Cardiac fibroblast (primary cell): Measurements from ENCODE around the gene NOTUM.

Source experiments
- DNase-seq, 2 donors: peaks; one replicate each; pipeline versions ENCODE4 v3.0.0 to v3.0.0-alpha.2; 2010; ENCODE audit warnings: low read depth in 2 of 2
- H3K4me3 ChIP-seq, 2 donors: replicated peaks in 1 of 2; 1 replicate in 1 of 2; 2 replicates in 1 of 2; pipeline ENCODE4 v1.5.1; 2011; ENCODE audit warnings: low read depth in 2 of 2, low read length in 2 of 2, mild to moderate bottlenecking in 2 of 2, moderate library complexity in 1 of 2
- TF ChIP-seq, protein P1 (sequence below): IDR thresholded peaks from one replicate; pipeline ENCODE4 v1.5.1; 2011; ENCODE audit warnings: low read depth, mild to moderate bottlenecking, low read length, inconsistent platforms

NOTUM gene

DNA sequence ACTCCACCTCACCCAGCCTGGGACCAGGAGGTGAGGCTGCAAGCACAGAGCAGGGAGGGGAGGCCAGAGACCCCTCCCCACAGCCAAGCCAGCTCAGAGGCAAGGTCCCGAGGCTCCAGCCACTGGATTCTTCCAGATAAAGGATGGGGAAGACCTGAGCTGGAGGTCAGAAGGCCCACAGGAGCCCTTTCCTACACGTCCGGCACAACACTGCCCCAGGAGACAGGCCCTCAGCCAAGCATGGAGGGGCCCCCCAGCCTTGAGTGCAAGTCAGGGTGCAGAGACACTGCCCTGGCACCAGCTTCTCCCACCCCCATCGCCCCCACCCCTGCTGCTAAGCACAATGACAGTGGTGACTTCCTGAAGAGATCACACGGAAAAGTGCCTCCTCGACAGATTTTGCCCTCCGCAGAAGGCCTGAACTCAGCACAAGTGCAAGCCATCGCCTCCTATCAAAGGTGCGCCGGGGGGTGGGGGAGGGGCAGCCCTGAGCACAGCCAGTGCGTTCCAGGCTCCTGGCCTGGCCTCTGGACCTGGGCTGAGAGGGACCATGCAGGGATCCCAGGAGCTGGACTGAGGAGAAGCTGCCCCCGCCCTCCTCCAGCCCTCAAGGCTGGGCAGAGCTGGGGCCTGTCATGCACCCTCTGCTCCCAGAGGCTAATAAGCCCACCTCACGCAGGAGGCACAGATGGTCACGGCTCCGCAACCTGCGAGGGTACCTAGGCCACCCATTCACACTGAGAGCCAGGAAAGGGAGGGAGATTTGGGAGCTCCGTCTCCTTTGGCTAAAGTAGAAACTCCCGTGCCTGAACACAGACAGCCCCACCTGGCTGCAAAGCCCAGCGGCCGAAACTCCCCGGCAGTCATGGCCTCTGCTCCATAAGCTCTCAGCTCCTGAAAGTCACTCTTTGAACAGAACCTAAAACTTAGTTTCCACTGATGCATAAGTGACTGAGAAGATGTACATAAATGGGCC, 36.1 kb downstream of the NOTUM start:
- H3K4me3 ChIP-seq: no peak overlapping the region
- DNase-seq: no peak
- TF ChIP-seq, protein P1, sequence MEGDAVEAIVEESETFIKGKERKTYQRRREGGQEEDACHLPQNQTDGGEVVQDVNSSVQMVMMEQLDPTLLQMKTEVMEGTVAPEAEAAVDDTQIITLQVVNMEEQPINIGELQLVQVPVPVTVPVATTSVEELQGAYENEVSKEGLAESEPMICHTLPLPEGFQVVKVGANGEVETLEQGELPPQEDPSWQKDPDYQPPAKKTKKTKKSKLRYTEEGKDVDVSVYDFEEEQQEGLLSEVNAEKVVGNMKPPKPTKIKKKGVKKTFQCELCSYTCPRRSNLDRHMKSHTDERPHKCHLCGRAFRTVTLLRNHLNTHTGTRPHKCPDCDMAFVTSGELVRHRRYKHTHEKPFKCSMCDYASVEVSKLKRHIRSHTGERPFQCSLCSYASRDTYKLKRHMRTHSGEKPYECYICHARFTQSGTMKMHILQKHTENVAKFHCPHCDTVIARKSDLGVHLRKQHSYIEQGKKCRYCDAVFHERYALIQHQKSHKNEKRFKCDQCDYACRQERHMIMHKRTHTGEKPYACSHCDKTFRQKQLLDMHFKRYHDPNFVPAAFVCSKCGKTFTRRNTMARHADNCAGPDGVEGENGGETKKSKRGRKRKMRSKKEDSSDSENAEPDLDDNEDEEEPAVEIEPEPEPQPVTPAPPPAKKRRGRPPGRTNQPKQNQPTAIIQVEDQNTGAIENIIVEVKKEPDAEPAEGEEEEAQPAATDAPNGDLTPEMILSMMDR: no peak

DNA sequence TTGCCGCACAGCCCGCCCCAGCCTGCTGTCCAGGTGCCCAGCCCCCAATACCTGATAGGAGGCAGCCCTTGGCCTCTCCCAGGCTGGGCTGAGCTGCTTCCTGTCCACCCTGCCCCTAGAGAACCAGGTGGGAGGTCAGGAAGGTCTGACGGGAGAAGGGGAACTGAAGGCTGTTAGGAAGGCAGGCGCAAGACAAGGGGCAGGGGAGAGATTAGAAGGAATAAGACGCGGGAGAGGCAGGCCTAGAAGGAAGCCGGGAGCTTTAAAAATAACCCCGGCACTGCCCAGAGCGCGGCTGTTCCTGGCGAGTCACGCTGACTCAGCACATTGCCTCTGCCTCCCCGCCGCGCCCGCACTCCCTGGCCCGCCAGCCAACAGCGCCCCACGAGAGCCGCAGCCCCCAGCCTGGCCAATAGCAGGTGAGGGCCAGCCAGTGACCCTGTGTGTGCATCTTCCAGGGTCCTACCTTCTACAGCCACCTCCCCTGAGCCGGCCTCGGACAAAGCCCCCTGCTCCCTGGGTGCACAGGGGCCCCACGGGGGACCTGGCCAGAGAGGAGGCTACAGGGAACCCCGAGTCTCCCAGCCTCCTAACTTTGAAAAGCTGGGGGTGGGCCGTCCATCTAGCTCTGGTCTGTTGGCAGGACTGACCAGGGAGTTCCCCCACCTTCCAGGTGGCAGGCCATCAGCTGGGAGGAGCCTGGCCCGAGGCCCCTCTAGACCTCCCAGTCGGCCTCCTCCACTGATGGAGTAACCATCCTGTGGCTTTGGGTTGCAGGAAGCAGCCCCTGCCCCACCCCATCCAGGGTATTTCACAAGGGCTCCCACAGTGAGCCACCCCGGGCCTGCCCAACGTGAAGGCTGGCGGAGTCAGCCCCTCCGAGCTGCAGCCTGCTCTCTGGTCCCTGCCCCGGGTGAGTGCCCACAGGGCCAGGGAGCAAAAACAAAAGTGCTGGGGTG, 37.4 kb downstream of the NOTUM start:
- TF ChIP-seq, protein P1: no peak
- peak; percentile 80 to 87 for DNase-seq
- H3K4me3 ChIP-seq: peak overlapping the region; percentile 34 to 48

DNA sequence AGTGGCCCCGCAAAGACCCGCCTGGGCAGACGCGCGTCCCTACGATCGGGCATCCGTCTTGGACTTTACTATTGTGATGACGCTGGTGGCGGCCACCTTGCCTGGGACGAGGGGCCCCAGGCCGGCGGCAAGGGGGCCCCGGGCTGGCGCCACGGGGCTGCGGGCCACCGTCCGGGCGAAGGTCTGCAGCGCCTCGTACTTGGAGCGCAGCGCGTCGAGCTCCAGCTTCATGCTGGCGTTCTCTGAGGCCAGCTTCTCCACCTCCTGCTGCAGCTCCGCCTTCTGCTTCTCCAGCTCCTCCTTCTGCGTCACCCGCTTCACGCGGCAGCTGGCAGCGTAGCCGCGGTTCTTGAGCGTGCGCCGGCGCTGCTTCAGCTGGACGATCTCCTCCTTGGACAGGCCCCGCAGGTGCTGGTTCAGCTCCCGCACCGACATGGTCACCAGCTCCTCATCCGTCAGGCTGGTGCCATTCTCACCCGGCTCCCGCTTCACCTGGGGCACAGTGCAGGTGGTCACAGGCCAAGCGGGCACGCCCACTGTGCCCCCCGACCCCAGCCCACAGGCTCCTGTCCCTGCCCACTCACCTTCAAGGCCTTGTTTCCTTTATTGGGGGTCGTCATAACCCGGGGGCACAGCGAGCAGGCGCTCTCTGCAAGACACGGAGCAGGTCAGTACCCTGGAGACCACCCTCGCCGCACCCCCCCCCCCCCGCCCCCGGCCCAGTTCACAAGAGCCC, 38.3 kb downstream of the NOTUM start:
- DNase-seq: no peak
- TF ChIP-seq, protein P1: no peak
- peak overlapping the region; percentile 34 to 48 for H3K4me3 ChIP-seq

DNA sequence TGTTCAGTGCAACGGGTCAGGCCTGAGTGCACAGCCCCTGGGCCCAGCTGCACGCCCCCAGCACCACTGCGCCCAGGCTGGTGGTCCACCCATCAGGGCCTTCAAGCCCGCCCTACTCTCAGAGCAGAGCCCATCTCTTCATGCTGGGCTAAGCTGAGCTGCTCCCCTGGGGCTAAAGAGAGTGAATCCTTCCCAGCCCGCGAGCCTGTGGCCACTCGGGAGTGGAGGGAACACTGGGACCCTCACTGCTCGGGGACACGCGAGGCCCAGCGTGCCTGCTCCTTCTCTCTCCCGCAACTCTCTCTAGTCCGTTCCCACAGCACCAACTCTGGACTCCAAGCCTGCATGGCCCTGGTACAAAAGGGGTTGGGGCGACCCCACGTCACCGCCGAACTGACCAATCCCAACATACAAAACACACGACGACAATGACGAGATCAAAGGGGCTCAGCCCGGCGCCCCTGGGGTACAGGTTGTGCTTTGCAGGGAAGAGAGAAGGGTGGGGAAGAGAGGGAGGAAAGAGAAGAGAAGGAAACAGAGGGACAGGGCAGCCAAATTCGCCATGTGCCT, 38.9 kb downstream of the NOTUM start:
- DNase-seq: no peak
- TF ChIP-seq, protein P1: no peak
- H3K4me3 ChIP-seq: no peak overlapping the region

DNA sequence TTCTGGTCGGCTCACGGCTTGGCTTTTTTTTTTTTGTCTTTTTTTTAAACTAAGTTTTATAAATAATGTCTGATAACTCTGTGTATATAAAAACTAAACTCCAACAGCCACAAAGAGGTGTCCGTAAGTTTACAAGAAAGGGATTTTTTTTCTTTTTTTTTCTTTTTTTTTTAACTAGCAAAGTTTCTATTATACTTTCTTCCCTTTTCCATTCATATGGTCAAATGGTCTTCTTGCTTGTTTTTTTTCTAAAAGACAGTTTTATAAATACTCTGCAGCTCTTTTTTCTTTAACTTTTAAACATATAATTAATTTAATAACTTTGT, 39.5 kb downstream of the NOTUM start:
- TF ChIP-seq, protein P1: no peak
- DNase-seq: no peak
- H3K4me3 ChIP-seq: no peak overlapping the region
